Measurements from ENCODE around the gene UNC5B.
"Not testable (repeated sequence)": the region's sequence is repeated elsewhere in the genome, so short reads cannot be mapped to it uniquely, and the experiment has no call there.

Gene UNC5B

DNA sequence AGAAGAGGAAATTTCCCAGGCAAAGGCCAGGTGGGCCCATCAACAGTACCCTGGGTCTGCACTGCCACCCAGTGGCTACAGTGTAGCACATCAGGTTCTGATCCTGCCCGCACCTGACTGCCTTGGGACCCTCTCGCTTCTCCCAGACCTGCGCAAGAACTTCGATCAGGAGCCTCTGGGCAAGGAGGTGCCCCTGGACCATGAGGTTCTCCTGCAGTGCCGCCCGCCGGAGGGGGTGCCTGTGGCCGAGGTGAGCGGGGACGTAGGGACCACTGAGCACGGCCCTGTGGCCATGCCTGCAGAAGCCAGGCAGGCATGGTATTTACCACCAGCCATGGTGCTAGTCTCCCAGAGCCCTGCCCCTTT is 72.8 kb downstream of the UNC5B start:
- peak; percentile 27 for DNase-seq

DNA sequence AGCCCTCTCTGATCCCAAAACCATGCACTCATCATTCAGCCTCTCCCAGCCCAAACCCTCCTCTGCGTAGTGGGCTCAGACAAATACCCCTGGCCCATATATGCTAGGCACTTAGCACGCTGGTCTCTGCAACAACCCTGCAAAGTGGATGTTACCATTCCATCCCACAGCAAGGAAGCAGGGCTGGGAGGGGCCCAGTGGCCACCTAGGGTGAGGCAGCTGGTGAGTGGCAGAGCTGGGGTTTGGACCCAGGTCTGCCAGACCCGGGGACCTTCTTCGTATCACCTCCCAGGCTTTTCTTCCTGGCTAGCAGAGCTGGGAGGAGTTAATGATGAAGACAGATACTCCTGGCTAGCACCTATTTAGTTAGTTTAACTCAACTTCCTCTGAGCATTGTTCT is 73.6 kb downstream of the UNC5B start:
- DNase-seq, result no peak

- DNase-seq, result no peak
These were observed 74.3 kb downstream of the UNC5B start for GRCh38 chr10:71286521-71287294.

DNA sequence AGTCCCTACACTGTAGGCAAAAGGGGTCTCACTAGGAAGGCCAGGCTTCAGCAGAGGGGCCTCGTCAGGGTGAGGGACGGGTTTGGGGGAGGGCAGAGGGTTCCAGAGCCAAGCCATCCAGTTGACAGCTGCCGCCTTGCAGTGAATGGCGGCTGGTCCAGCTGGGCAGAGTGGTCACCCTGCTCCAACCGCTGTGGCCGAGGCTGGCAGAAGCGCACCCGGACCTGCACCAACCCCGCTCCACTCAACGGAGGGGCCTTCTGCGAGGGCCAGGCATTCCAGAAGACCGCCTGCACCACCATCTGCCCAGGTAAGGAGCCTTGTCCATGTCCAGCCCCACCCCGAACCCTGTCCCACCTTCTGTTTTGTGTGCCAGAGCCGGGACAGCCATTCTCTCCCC is 75.1 kb downstream of the UNC5B start:
- no peak for DNase-seq

DNA sequence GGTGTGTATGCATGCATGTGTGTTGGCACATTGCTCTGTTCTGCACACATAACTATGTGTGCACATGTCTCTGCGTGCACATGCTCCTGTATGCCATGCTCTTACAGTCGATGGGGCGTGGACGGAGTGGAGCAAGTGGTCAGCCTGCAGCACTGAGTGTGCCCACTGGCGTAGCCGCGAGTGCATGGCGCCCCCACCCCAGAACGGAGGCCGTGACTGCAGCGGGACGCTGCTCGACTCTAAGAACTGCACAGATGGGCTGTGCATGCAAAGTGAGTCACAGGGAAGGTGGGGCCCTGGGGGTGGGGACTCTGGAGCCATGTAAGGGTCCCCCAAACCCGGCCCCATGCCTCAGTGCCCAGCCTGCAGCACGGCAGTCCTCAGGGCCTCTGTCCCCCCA is 76.1 kb downstream of the UNC5B start:
- DNase-seq, result no peak

DNA sequence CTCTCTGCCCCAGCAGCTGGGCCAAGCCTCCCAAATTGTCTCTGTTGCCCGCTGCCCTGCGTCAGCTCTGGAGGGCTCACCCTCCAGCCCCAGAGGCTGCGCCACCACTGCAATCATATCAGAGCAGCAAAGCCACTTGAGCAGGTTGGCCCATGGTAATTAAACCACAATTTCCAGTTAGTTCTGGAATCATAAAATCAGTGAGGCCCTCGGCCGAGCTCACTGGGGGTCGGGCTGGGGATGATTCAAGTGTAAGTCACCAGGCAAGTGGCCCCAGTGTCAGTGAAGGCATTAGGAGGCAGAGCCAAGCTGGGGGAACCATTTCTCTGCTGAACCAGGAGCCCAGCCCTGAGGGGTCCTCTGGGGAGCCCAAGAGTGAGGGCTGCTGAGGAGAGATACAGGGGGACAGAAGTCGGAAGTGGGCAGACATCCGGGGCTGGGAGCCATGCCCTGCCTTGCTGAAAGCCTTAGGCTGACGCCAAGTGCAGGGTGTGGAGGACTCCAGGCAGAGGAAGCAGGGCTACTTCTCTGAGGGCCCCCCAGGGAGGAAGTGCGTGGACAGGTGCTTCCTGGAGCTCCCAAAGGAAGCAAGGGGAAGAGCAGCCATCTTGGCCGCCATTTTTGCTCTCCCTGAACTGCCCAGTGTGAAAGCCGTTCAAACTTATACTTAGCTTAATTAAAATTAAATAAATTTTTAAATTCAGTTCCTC is 77.2 kb downstream of the UNC5B start:
- DNase-seq, result no peak

GRCh38 chr10:71290331-71290730 is 78.0 kb downstream of the UNC5B start:
- DNase-seq, result no peak

- DNase-seq, result no peak
These were observed 78.6 kb downstream of the UNC5B start for GRCh38 chr10:71290806-71291527.

- DNase-seq, result no peak
These were observed 79.1 kb downstream of the UNC5B start for GRCh38 chr10:71291528-71291900.

- DNase-seq, result no peak
These were observed 80.5 kb downstream of the UNC5B start for GRCh38 chr10:71292624-71293445.

DNA sequence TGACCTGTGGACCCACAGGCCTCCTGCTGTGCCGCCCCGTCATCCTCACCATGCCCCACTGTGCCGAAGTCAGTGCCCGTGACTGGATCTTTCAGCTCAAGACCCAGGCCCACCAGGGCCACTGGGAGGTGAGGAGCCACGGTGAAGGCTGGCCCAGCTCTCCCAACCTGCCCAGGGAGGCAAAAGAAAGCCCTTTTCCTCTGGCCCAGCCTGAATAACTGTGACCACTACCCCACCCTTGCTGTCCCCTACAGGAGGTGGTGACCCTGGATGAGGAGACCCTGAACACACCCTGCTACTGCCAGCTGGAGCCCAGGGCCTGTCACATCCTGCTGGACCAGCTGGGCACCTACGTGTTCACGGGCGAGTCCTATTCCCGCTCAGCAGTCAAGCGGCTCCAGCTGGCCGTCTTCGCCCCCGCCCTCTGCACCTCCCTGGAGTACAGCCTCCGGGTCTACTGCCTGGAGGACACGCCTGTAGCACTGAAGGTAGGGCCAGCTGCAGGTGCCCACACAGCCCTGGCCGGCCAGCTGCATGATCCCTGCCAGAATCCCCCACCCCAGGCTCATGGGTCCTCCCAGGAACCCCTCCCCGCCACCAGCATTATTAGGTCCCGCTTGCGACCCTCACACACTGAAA is 81.2 kb downstream of the UNC5B start:
- DNase-seq, result no peak

- DNase-seq, result no peak
These were observed 81.8 kb downstream of the UNC5B start for GRCh38 chr10:71294091-71294561.

GRCh38 chr10:71294856-71295255 is 82.5 kb downstream of the UNC5B start:
- no peak for DNase-seq

GRCh38 chr10:71295641-71296040 is 83.3 kb downstream of the UNC5B start:
- DNase-seq, result no peak

DNA sequence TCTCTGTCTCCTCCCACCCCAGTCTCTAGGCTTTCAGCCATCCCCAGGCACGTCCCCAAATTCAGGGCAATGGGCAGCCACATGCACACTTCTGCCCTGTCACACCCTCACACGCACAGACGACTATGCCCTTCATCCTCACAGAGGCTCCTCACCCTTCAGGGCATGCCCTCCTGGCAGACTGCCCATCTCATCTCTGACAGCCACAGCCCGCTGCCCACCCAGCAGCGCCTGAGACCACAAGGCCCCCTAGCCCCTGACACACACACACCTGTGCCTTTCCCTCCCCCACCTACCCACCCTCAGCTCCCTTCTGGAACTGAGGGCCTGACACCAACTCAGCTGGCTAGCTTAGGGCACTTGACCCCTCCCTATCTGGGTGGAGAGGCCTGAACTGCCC is 83.7 kb downstream of the UNC5B start:
- DNase-seq, result no peak

- DNase-seq, result not testable (repeated sequence)
These were observed 84.4 kb downstream of the UNC5B start for GRCh38 chr10:71296811-71297210.

DNA sequence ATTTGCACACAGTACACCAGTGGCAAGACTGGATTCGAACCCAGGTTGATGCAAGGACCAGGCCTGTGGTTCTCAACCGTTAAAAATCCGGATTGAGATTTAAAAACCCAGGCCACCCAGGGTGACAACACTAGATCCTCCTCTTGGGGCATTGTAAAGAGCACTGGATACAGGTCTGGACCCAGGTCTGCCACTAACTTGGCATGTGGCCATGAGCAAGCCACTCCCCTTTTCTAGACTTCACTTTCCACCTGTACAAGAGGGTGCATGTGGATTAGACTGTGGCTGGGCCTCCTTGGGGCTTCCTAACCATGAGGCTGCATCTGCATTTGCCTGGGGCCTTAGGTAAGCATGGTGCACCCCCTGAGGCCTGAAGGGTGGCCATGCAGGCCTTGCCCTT is 85.0 kb downstream of the UNC5B start:
- DNase-seq, result no peak

- no peak for DNase-seq
These were observed 86.9 kb downstream of the UNC5B start for GRCh38 chr10:71299071-71299785.

- no peak for DNase-seq
These were observed 88.4 kb downstream of the UNC5B start for GRCh38 chr10:71300555-71301370.

GRCh38 chr10:71301371-71301916 is 89.1 kb downstream of the UNC5B start:
- no peak for DNase-seq
